Measurements from ENCODE around the gene FAM43A. TPM values are rescaled to one million over a fixed set of nuclear protein-coding genes. Genes with fewer than 3 reads are reported as not detected.

FAM43A gene
- polyA plus RNA-seq, 1 donor (not counting 4 experiments of a cell fraction or from before 2014, with no cell fraction given), result 1.1 TPM

- H2AFZ ChIP-seq (ENCODE audit: control insufficient read depth, low read length), result no peak overlapping the region
- no peaks in the 10 kb centered on the region for H4K20me1 ChIP-seq (ENCODE audit: control insufficient read depth, extremely low read depth, insufficient read depth, low read length)
- no peak overlapping the region for H3K4me3 ChIP-seq (ENCODE audit: control insufficient read depth in 2 of 3, extremely low read depth in 1 of 3, insufficient read depth in 2 of 3, low read depth in 1 of 3, low read length in 3 of 3)
Observed at GRCh38 chr3:194673761-194674160, 11.9 kb upstream of the FAM43A start.

GRCh38 chr3:194675081-194675640 is 10.5 kb upstream of the FAM43A start:
- Histone ChIP-seq H3K79me2 (ENCODE audit: control insufficient read depth, insufficient read depth, low read length) (peaks cover 18% of the 10 kb centered on the region), H3K4me2 (ENCODE audit: control insufficient read depth, extremely low read depth, insufficient read depth, low read depth, low read length) (no peak overlapping the region), H3K27ac (ENCODE audit: control insufficient read depth, insufficient read depth, low read length) (no peak overlapping the region), H3K9me1 (ENCODE audit: control insufficient read depth, extremely low read depth, insufficient read depth, low read length) (peaks cover 2% of the 10 kb centered on the region), H2AFZ (ENCODE audit: control insufficient read depth, low read length) (peak overlapping the region; percentile 4), H3K9ac (ENCODE audit: control insufficient read depth, extremely low read depth, insufficient read depth, low read length) (no peak overlapping the region), H3K27me3 (ENCODE audit: control insufficient read depth, extremely low read depth, insufficient read depth, low read length) (peaks cover 9% of the 10 kb centered on the region), H3K36me3 (ENCODE audit: control insufficient read depth in 2 of 2, extremely low read depth in 1 of 2, insufficient read depth in 2 of 2, low read length in 2 of 2) (no peaks in the 10 kb centered on the region), H3K4me1 (ENCODE audit: control insufficient read depth, extremely low read depth, insufficient read depth, low read length) (peaks cover 7% of the 10 kb centered on the region), H3K9me3 (ENCODE audit: control insufficient read depth, low read depth, low read length) (no peaks in the 10 kb centered on the region), H4K20me1 (ENCODE audit: control insufficient read depth, extremely low read depth, insufficient read depth, low read length) (no peaks in the 10 kb centered on the region), H3K4me3 (ENCODE audit: control insufficient read depth in 2 of 3, extremely low read depth in 1 of 3, insufficient read depth in 2 of 3, low read depth in 1 of 3, low read length in 3 of 3) (no peak overlapping the region)
- dilution Hi-C loops (cut with MboI; ENCODE audit: extremely low pct_ligation_motif_present, low sequenced_read_pairs), result no loop called here
- TF ChIP-seq CTCF (optimal IDR thresholded peaks at IDR 0.05 in 1 of 3, IDR thresholded peaks at IDR 0.05 in 1 of 3, conservative IDR thresholded peaks at IDR 0.05 in 1 of 3; ENCODE audit: extremely low read depth in 1 of 3, insufficient read depth in 2 of 3, low read length in 3 of 3) (no peak), EZH2 (IDR thresholded peaks at IDR 0.05; ENCODE audit: low read length) (no peak)
- DNase-seq (ENCODE audit: low read depth, low spot score) (no peak), FAIRE-seq (no peak)

More at GRCh38 chr3:194673761-194674160, 11.9 kb upstream of the FAM43A start:
- no peak for DNase-seq (ENCODE audit: low read depth, low spot score)
- Histone ChIP-seq H3K4me2 (ENCODE audit: control insufficient read depth, extremely low read depth, insufficient read depth, low read depth, low read length) (no peak overlapping the region), H3K27me3 (ENCODE audit: control insufficient read depth, extremely low read depth, insufficient read depth, low read length) (peaks cover 9% of the 10 kb centered on the region), H3K9me3 (ENCODE audit: control insufficient read depth, low read depth, low read length) (no peaks in the 10 kb centered on the region), H3K79me2 (ENCODE audit: control insufficient read depth, insufficient read depth, low read length) (peaks cover 31% of the 10 kb centered on the region), H3K4me1 (ENCODE audit: control insufficient read depth, extremely low read depth, insufficient read depth, low read length) (peaks cover 7% of the 10 kb centered on the region), H3K36me3 (ENCODE audit: control insufficient read depth in 2 of 2, extremely low read depth in 1 of 2, insufficient read depth in 2 of 2, low read length in 2 of 2) (no peaks in the 10 kb centered on the region), H3K9ac (ENCODE audit: control insufficient read depth, extremely low read depth, insufficient read depth, low read length) (no peak overlapping the region), H3K27ac (ENCODE audit: control insufficient read depth, insufficient read depth, low read length) (no peak overlapping the region), H3K9me1 (ENCODE audit: control insufficient read depth, extremely low read depth, insufficient read depth, low read length) (peaks cover 2% of the 10 kb centered on the region)
- FAIRE-seq, result no peak
- no peak for TF ChIP-seq EZH2 (IDR thresholded peaks at IDR 0.05; ENCODE audit: low read length)
- TF ChIP-seq CTCF (optimal IDR thresholded peaks at IDR 0.05 in 1 of 3, IDR thresholded peaks at IDR 0.05 in 1 of 3, conservative IDR thresholded peaks at IDR 0.05 in 1 of 3; ENCODE audit: extremely low read depth in 1 of 3, insufficient read depth in 2 of 3, low read length in 3 of 3), result no peak
- dilution Hi-C loops (cut with MboI; ENCODE audit: extremely low pct_ligation_motif_present, low sequenced_read_pairs), result no loop called here

All from keratinocyte (primary cell).